Measurements from ENCODE around the gene BMP3. TPM values are rescaled to one million over a fixed set of nuclear protein-coding genes. Genes with fewer than 3 reads are reported as not detected.

BMP3 gene
- total RNA-seq, 2 donors from 2014 or later: 0.08 to 0.52 TPM

DNA sequence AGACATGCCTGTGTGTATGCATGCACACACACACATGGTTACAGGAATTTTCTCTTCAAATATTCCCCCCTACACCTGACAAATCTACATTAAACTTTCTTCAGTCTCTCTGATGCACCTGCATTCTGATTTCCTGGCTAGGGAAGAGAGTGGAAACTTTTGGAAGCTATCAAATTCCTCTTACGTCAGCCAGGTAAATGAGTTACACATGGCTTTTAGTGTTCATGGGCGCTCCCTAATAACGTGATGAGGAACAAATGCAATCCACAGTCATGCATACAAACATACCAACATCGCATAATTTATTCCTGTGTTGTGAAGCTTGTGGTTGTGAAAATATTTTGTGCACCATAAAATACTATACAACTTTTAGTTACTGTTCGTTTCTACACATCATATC is 34.9 kb downstream of the BMP3 start:
- no peaks in the 10 kb centered on the region for H3K9me3 ChIP-seq
- H3K27me3 ChIP-seq: no peaks in the 10 kb centered on the region
- no peak for TF ChIP-seq CTCF (IDR thresholded peaks at IDR 0.05)

GRCh38 chr4:81069706-81070331 is 39.3 kb downstream of the BMP3 start:
- Histone ChIP-seq H3K27ac (no peak overlapping the region), H3K4me1 (no peaks in the 10 kb centered on the region), H3K4me3 (no peak overlapping the region), H3K27me3 (no peaks in the 10 kb centered on the region), H3K36me3 (no peaks in the 10 kb centered on the region), H3K9me3 (no peaks in the 10 kb centered on the region)
- peak; percentile 80 for DNase-seq (ENCODE audit: low spot score)
- TF ChIP-seq CTCF (IDR thresholded peaks at IDR 0.05): peak; percentile 84 to 93

More for the DNA sequence above, 34.9 kb downstream of the BMP3 start:
- Histone ChIP-seq H3K4me1 (no peaks in the 10 kb centered on the region), H3K27ac (no peak overlapping the region), H3K4me3 (no peak overlapping the region), H3K36me3 (no peaks in the 10 kb centered on the region)
- DNase-seq (ENCODE audit: low spot score): no peak

GRCh38 chr4:81071013-81071412 is 40.5 kb downstream of the BMP3 start:
- no peak for DNase-seq (ENCODE audit: low spot score)

GRCh38 chr4:81081156-81081555 is 50.6 kb downstream of the BMP3 start:
- no peaks in the 10 kb centered on the region for H3K27me3 ChIP-seq
- DNase-seq (ENCODE audit: low spot score): no peak
- H3K4me1 ChIP-seq: no peaks in the 10 kb centered on the region
- H3K9me3 ChIP-seq: no peaks in the 10 kb centered on the region
- no peak overlapping the region for H3K27ac ChIP-seq
- no peak for TF ChIP-seq CTCF (IDR thresholded peaks at IDR 0.05)
- no peaks in the 10 kb centered on the region for H3K36me3 ChIP-seq
- no peak overlapping the region for H3K4me3 ChIP-seq

More at GRCh38 chr4:81071013-81071412, 40.5 kb downstream of the BMP3 start:
- H3K9me3 ChIP-seq: no peaks in the 10 kb centered on the region
- TF ChIP-seq CTCF (IDR thresholded peaks at IDR 0.05): no peak
- H3K27me3 ChIP-seq: no peaks in the 10 kb centered on the region
- H3K27ac ChIP-seq: no peak overlapping the region
- H3K36me3 ChIP-seq: no peaks in the 10 kb centered on the region
- no peaks in the 10 kb centered on the region for H3K4me1 ChIP-seq
- H3K4me3 ChIP-seq: no peak overlapping the region

- Histone ChIP-seq H3K9me3 (no peaks in the 10 kb centered on the region), H3K27ac (no peak overlapping the region), H3K4me3 (no peak overlapping the region), H3K36me3 (no peaks in the 10 kb centered on the region), H3K27me3 (no peaks in the 10 kb centered on the region), H3K4me1 (peaks cover 0 to 4% of the 10 kb centered on the region in 2 donors)
- no peak for DNase-seq (ENCODE audit: low spot score)
- TF ChIP-seq CTCF (IDR thresholded peaks at IDR 0.05): peak in 1 of 2 donors; percentile 36
These were observed 53.5 kb downstream of the BMP3 start for GRCh38 chr4:81084029-81084428.

DNA sequence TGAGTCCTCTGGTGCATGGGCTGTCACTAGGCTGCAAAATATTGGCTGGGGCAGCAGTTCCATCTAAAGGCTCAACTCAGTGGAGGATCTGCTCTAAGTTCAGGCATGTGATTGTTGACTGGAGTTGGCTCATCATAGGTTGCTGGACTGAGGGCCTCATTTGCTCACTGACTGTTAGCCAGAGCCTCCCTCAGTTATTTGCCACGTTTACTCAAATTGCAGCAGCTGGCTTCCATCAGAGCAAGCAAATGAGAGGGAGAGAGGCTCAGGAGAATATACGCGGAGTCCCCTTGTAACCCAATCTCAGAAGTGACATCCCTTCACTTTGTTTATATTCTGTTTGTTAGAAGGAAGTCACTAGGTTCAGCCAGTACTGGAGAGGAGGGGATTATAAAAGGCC is 54.1 kb downstream of the BMP3 start:
- Histone ChIP-seq H3K27ac (no peak overlapping the region), H3K36me3 (no peaks in the 10 kb centered on the region), H3K27me3 (no peaks in the 10 kb centered on the region), H3K9me3 (no peaks in the 10 kb centered on the region), H3K4me3 (no peak overlapping the region), H3K4me1 (peaks cover 0 to 4% of the 10 kb centered on the region in 2 donors)
- no peak for DNase-seq (ENCODE audit: low spot score)
- no peak for TF ChIP-seq CTCF (IDR thresholded peaks at IDR 0.05)
